Liver (tissue), 9 donors: ENCODE results near the gene PPP2R3B. TPM values are rescaled to one million over a fixed set of nuclear protein-coding genes. Genes with fewer than 3 reads are reported as not detected.

Source experiments
- DNase-seq: peaks from one replicate; pipeline ENCODE4 v3.0.0-alpha.2; 2017; ENCODE audit warnings: low spot score
- H3K27ac ChIP-seq, 2 donors: one replicate each; pipeline ENCODE4 v1.7.0; 2013; ENCODE audit warnings: inconsistent platforms in 2 of 2, low read length in 2 of 2, control low read depth in 1 of 2, low read depth in 1 of 2, mild to moderate bottlenecking in 1 of 2
- H3K27me3 ChIP-seq, 4 donors: one replicate each; pipeline versions ENCODE4 v1.6.1 to v1.7.0; 2013; ENCODE audit warnings: low read length in 3 of 4, inconsistent platforms in 1 of 4, mild to moderate bottlenecking in 1 of 4, moderate library complexity in 1 of 4; ENCODE audit not compliant: control insufficient read depth in 4 of 4, insufficient read depth in 4 of 4
- H3K36me3 ChIP-seq, 4 donors: one replicate each; pipeline versions ENCODE4 v1.6.1 to v1.7.0; 2013; ENCODE audit warnings: low read length in 3 of 4, mild to moderate bottlenecking in 3 of 4, low read depth in 1 of 4, moderate library complexity in 1 of 4; ENCODE audit not compliant: control insufficient read depth in 4 of 4, insufficient read depth in 3 of 4
- H3K4me1 ChIP-seq, 4 donors: one replicate each; pipeline versions ENCODE4 v1.6.1 to v1.7.0; 2013; ENCODE audit warnings: low read length in 3 of 4, mild to moderate bottlenecking in 3 of 4, moderate library complexity in 1 of 4; ENCODE audit not compliant: control insufficient read depth in 4 of 4, insufficient read depth in 4 of 4
- H3K4me3 ChIP-seq, 3 donors: one replicate each; pipeline versions ENCODE4 v1.6.1 to v1.7.0; 2013; ENCODE audit warnings: low read length in 3 of 3, control low read depth in 1 of 3, low read depth in 1 of 3, mild to moderate bottlenecking in 1 of 3
- H3K9ac ChIP-seq, 2 donors: one replicate each; pipeline ENCODE4 v1.7.0; 2013; ENCODE audit warnings: low read length in 2 of 2, mild to moderate bottlenecking in 2 of 2, moderate library complexity in 2 of 2, control low read depth in 1 of 2, low read depth in 1 of 2
- H3K9me3 ChIP-seq, 4 donors: one replicate each; pipeline versions ENCODE4 v1.6.1 to v1.7.0; 2013; ENCODE audit warnings: low read length in 3 of 4; ENCODE audit not compliant: control insufficient read depth in 4 of 4
- EGR1 ChIP-seq, 2 donors: IDR thresholded peaks; 2 replicates each; pipeline ENCODE4 v1.6.1; 2016 to 2018; ENCODE audit warnings: antibody characterized with exemption in 2 of 2, low read depth in 2 of 2
- FOXA1 ChIP-seq: IDR thresholded peaks from 2 replicates; pipeline ENCODE4 v1.6.1; 2016; ENCODE audit warnings: antibody characterized with exemption
- FOXA2 ChIP-seq: IDR thresholded peaks from 2 replicates; pipeline ENCODE4 v1.6.1; 2016; ENCODE audit warnings: antibody characterized with exemption
- GABPA ChIP-seq, 2 donors: IDR thresholded peaks in 1 of 2; conservative IDR thresholded peaks in 1 of 2; 2 replicates each; pipeline ENCODE4 v1.6.1; 2016; ENCODE audit warnings: antibody characterized with exemption in 2 of 2, mild to moderate bottlenecking in 1 of 2, moderate library complexity in 1 of 2
- HNF4A ChIP-seq, 2 donors: conservative IDR thresholded peaks; 2 replicates each; pipeline ENCODE4 v1.6.1; 2016; ENCODE audit warnings: antibody characterized with exemption in 2 of 2, mild to moderate bottlenecking in 2 of 2
- HNF4G ChIP-seq: IDR thresholded peaks from 2 replicates; pipeline ENCODE4 v1.6.1; 2016; ENCODE audit warnings: antibody characterized with exemption
- JUND ChIP-seq, 2 donors: IDR thresholded peaks; 2 replicates each; pipeline ENCODE4 v1.6.1; 2016; ENCODE audit warnings: antibody characterized with exemption in 2 of 2
- NR2F2 ChIP-seq: IDR thresholded peaks from 2 replicates; pipeline ENCODE4 v1.6.1; 2016; ENCODE audit warnings: antibody characterized with exemption
- RAD21 ChIP-seq, 2 donors: IDR thresholded peaks; 2 replicates each; pipeline ENCODE4 v1.6.1; 2016; ENCODE audit warnings: antibody characterized with exemption in 2 of 2, mild to moderate bottlenecking in 2 of 2
- RXRA ChIP-seq, 2 donors: IDR thresholded peaks; 2 replicates each; pipeline ENCODE4 v1.6.1; 2017 to 2018; ENCODE audit warnings: antibody characterized with exemption in 2 of 2, mild to moderate bottlenecking in 1 of 2
- SP1 ChIP-seq: IDR thresholded peaks from 2 replicates; pipeline ENCODE4 v1.6.1; 2018; ENCODE audit warnings: antibody characterized with exemption, mild to moderate bottlenecking
- TAF1 ChIP-seq: conservative IDR thresholded peaks from 2 replicates; pipeline ENCODE4 v1.6.1; 2016; ENCODE audit warnings: antibody characterized with exemption, mild to moderate bottlenecking
- YY1 ChIP-seq: IDR thresholded peaks from 2 replicates; pipeline ENCODE4 v1.6.1; 2016; ENCODE audit warnings: antibody characterized with exemption, mild to moderate bottlenecking
- WGBS: extraction: QIAGEN DNeasy Blood & Tissue Kit; methylation state at CpG from one replicate; pipeline ENCODE4 v1.1.7; 2013; 5-methylcytosine and 5-hydroxymethylcytosine counted together
- polyA plus RNA-seq, 2 donors: library from polyadenylated mRNA; stranded (reverse) in 1 of 2; unstranded in 1 of 2; fragments of 200-250 nt in 1 of 2; fragments of >200 nt in 1 of 2; fragmentation: Nextera tagmentation in 1 of 2; extraction: Ambion mirVana in 1 of 2; gene quantifications; one replicate each; pipeline versions ENCODE4 v1.2.1 to v1.2.3, GENCODE V29; 2013 to 2015
- total RNA-seq, 2 donors: library from RNA; depleted of rRNA; stranded (reverse); fragments of >200 nt; gene quantifications; one replicate each; pipeline ENCODE4 v1.2.3, GENCODE V29; 2014
- TF ChIP-seq, protein P1 (sequence below): IDR thresholded peaks from 2 replicates; pipeline ENCODE4 v1.6.1; 2016; ENCODE audit warnings: antibody characterized with exemption
- TF ChIP-seq, protein P2 (sequence below): fragments of 150-350 bp; IDR thresholded peaks from 2 replicates; pipeline ENCODE4 v1.5.1; 2017; ENCODE audit warnings: improper control_type of control experiment, low read depth, low read length; ENCODE audit not compliant: missing input control
- TF ChIP-seq, protein P3 (sequence below): IDR thresholded peaks from 2 replicates; pipeline ENCODE4 v1.6.1; 2016; ENCODE audit warnings: antibody characterized with exemption
- TF ChIP-seq, protein P4 (sequence below): IDR thresholded peaks from 2 replicates; pipeline ENCODE4 v1.6.1; 2016; ENCODE audit warnings: antibody characterized with exemption
- donor health status: healthy.
- donor health status: healthy.
- donor health status: healthy.
- donor health status: healthy.
- donor health status: healthy.

PPP2R3B gene
- total and polyA plus RNA-seq, 4 donors = 1.2 to 8.2 (median 4.3) TPM

DNA sequence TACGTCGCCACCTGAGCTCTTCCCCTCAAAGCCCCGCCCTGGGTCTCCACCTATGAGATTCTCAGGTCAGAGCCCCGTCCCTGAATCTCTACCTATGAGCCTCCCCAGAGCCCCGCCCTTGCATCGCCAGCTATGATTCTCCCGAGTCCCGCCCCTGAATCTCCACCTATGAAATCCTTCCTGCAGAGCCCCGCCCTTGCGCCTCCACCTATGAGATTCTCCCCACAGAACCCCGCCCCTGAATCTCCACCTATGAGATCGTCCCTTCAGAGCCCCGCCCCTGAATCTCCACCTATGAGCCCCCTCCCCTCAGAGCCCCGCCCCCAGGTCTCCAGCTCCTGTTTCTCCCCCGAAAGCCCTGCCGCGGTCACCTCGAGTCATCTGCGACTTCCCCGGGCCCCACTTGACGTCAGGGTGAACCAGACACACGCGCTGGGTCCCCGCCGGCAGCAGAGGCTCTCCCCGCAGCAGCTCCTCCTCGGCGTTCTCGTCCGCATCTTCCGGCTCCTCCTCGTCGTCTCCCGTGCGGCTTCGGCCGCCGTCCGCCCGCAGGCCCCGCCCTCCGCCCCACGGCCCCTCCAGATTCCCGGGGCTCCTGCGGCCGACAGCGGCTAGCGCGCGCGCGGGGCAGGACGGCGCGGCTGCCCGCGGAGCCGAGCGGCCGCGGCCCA is 68.5 kb downstream of the PPP2R3B start:
- peaks cover 10 to 21% (median 14%) of the 10 kb centered on the region in 4 donors for H3K4me1 ChIP-seq
- H3K9me3 ChIP-seq = no peaks in the 10 kb centered on the region
- H3K36me3 ChIP-seq = peaks cover 6 to 19% (median 13%) of the 10 kb centered on the region in 4 donors
- peak overlapping the region; percentile 84 to 91 for H3K27ac ChIP-seq
- peak overlapping the region; percentile 78 to 88 (median 81) for H3K4me3 ChIP-seq
- H3K27me3 ChIP-seq = no peaks in the 10 kb centered on the region
- WGBS = under 1% methylated on average over 61 of the region's 61 CpGs
- peak; percentile 90 for DNase-seq
- peak overlapping the region in 1 of 2 donors; percentile 58 for H3K9ac ChIP-seq
- TF ChIP-seq, protein P1, sequence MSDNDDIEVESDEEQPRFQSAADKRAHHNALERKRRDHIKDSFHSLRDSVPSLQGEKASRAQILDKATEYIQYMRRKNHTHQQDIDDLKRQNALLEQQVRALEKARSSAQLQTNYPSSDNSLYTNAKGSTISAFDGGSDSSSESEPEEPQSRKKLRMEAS = no peak
- TF ChIP-seq, protein P2, sequence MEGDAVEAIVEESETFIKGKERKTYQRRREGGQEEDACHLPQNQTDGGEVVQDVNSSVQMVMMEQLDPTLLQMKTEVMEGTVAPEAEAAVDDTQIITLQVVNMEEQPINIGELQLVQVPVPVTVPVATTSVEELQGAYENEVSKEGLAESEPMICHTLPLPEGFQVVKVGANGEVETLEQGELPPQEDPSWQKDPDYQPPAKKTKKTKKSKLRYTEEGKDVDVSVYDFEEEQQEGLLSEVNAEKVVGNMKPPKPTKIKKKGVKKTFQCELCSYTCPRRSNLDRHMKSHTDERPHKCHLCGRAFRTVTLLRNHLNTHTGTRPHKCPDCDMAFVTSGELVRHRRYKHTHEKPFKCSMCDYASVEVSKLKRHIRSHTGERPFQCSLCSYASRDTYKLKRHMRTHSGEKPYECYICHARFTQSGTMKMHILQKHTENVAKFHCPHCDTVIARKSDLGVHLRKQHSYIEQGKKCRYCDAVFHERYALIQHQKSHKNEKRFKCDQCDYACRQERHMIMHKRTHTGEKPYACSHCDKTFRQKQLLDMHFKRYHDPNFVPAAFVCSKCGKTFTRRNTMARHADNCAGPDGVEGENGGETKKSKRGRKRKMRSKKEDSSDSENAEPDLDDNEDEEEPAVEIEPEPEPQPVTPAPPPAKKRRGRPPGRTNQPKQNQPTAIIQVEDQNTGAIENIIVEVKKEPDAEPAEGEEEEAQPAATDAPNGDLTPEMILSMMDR = peak; percentile 5
- TF ChIP-seq, protein P3, sequence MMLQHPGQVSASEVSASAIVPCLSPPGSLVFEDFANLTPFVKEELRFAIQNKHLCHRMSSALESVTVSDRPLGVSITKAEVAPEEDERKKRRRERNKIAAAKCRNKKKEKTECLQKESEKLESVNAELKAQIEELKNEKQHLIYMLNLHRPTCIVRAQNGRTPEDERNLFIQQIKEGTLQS = no peak
- TF ChIP-seq HNF4A (conservative IDR thresholded peaks at IDR 0.05) (no peak), FOXA1 (no peak), FOXA2 (no peak), YY1 (no peak), TAF1 (no peak), HNF4G (no peak), SP1 (peak; percentile 89), GABPA (IDR thresholded peaks at IDR 0.05 in 1 of 2, conservative IDR thresholded peaks at IDR 0.05 in 1 of 2) (no peak), EGR1 (IDR thresholded peaks at IDR 0.05; ENCODE audit: low read depth in 2 of 2) (peak in 1 of 2 donors; percentile 33), JUND (IDR thresholded peaks at IDR 0.05) (no peak), RXRA (IDR thresholded peaks at IDR 0.05) (no peak), NR2F2 (no peak)

- Histone ChIP-seq H3K27ac (peak overlapping the region; percentile 84 to 91), H3K4me1 (peaks cover 10 to 20% (median 14%) of the 10 kb centered on the region in 4 donors), H3K9me3 (no peaks in the 10 kb centered on the region), H3K36me3 (peaks cover 7 to 25% (median 18%) of the 10 kb centered on the region in 4 donors), H3K27me3 (no peaks in the 10 kb centered on the region), H3K4me3 (peak overlapping the region in 2 of 3 donors; percentile 78 to 88), H3K9ac (no peak overlapping the region)
- TF ChIP-seq TAF1 (no peak), HNF4G (no peak), FOXA2 (no peak), FOXA1 (no peak), GABPA (IDR thresholded peaks at IDR 0.05 in 1 of 2, conservative IDR thresholded peaks at IDR 0.05 in 1 of 2) (no peak), RAD21 (IDR thresholded peaks at IDR 0.05) (no peak)
- TF ChIP-seq, protein P4, sequence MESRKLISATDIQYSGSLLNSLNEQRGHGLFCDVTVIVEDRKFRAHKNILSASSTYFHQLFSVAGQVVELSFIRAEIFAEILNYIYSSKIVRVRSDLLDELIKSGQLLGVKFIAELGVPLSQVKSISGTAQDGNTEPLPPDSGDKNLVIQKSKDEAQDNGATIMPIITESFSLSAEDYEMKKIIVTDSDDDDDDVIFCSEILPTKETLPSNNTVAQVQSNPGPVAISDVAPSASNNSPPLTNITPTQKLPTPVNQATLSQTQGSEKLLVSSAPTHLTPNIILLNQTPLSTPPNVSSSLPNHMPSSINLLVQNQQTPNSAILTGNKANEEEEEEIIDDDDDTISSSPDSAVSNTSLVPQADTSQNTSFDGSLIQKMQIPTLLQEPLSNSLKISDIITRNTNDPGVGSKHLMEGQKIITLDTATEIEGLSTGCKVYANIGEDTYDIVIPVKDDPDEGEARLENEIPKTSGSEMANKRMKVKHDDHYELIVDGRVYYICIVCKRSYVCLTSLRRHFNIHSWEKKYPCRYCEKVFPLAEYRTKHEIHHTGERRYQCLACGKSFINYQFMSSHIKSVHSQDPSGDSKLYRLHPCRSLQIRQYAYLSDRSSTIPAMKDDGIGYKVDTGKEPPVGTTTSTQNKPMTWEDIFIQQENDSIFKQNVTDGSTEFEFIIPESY = no peak
- TF ChIP-seq, protein P2 = no peak
- TF ChIP-seq, protein P1 = no peak
- TF ChIP-seq, protein P3 = no peak
- DNase-seq = no peak
- 52% methylated on average over 28 of the region's 28 CpGs for WGBS
Measured at GRCh38 chrX:317424-318067, 69.2 kb downstream of the PPP2R3B start.
